ENCODE data around the gene USP2. TPM values are rescaled to one million over a fixed set of nuclear protein-coding genes. Genes with fewer than 3 reads are reported as not detected.
A peak's percentile ranks its signal among the peaks of the same experiment; 100 is the strongest.

The USP2 gene
- total RNA-seq, 4 donors from 2014 or later: 2.5 to 61.8 (median 32.2) TPM

GRCh38 chr11:119343726-119344125 lies 37.8 kb downstream of the USP2 start:
- DNase-seq: no peak
- H3K4me3 ChIP-seq: no peak overlapping the region
- H3K9me3 ChIP-seq: no peaks in the 10 kb centered on the region
- no peak overlapping the region for H3K27ac ChIP-seq
- peaks cover 0 to 5% of the 10 kb centered on the region in 2 donors for H3K27me3 ChIP-seq
- TF ChIP-seq CTCF (IDR thresholded peaks at IDR 0.05): no peak
- no peak for TF ChIP-seq POLR2A (IDR thresholded peaks at IDR 0.05)
- H3K4me1 ChIP-seq: peaks cover 3 to 30% (median 15%) of the 10 kb centered on the region in 4 donors
- H3K36me3 ChIP-seq: no peaks in the 10 kb centered on the region

GRCh38 chr11:119342362-119343130 lies 38.9 kb downstream of the USP2 start:
- Histone ChIP-seq H3K4me3 (no peak overlapping the region), H3K36me3 (no peaks in the 10 kb centered on the region), H3K9me3 (no peaks in the 10 kb centered on the region), H3K27me3 (peaks cover 0 to 5% of the 10 kb centered on the region in 2 donors), H3K4me1 (peaks cover 3 to 42% (median 17%) of the 10 kb centered on the region in 4 donors), H3K27ac (no peak overlapping the region)
- TF ChIP-seq POLR2A (IDR thresholded peaks at IDR 0.05) (no peak), CTCF (IDR thresholded peaks at IDR 0.05) (no peak)
- no peak for DNase-seq

GRCh38 chr11:119342023-119342300 lies 39.5 kb downstream of the USP2 start:
- Histone ChIP-seq H3K36me3 (no peaks in the 10 kb centered on the region), H3K4me3 (no peak overlapping the region), H3K9me3 (no peaks in the 10 kb centered on the region), H3K4me1 (peaks cover 3 to 48% (median 17%) of the 10 kb centered on the region in 4 donors), H3K27me3 (peaks cover 0 to 5% of the 10 kb centered on the region in 2 donors), H3K27ac (no peak overlapping the region)
- DNase-seq: no peak
- TF ChIP-seq POLR2A (IDR thresholded peaks at IDR 0.05): no peak
- no peak for TF ChIP-seq CTCF (IDR thresholded peaks at IDR 0.05)

- peak in 1 of 3 donors; percentile 52 for DNase-seq
- Histone ChIP-seq H3K4me1 (peaks cover 3 to 53% (median 17%) of the 10 kb centered on the region in 4 donors), H3K9me3 (no peaks in the 10 kb centered on the region), H3K4me3 (no peak overlapping the region), H3K27me3 (peaks cover 0 to 5% of the 10 kb centered on the region in 2 donors), H3K27ac (peak overlapping the region in 3 of 4 donors; percentile 71 to 90 (median 78)), H3K36me3 (no peaks in the 10 kb centered on the region)
- TF ChIP-seq CTCF (IDR thresholded peaks at IDR 0.05) (no peak), POLR2A (IDR thresholded peaks at IDR 0.05) (no peak)
Measured at GRCh38 chr11:119341222-119342022, 40.1 kb downstream of the USP2 start.

- Histone ChIP-seq H3K27ac (peak within 1 kb of the TSS; percentile 63 to 90 (median 74)), H3K9me3 (no peaks in the 10 kb centered on the region), H3K36me3 (no peaks in the 10 kb centered on the region), H3K4me1 (peaks cover 3 to 61% (median 17%) of the 10 kb centered on the region in 4 donors), H3K27me3 (peaks cover 0 to 5% of the 10 kb centered on the region in 2 donors), H3K4me3 (peak within 1 kb of the TSS; percentile 36 to 59 (median 48))
- TF ChIP-seq CTCF (IDR thresholded peaks at IDR 0.05) (no peak), POLR2A (IDR thresholded peaks at IDR 0.05) (no peak)
- DNase-seq: peak in 2 of 3 donors; percentile 69 to 71
Measured at GRCh38 chr11:119340335-119341221, 40.9 kb downstream of the USP2 start, which contains the start of gene C1QTNF5. Gene C1QTNF5, minus strand, starts transcription at chr11:119340883. Its CDS starts 486 bp downstream, at chr11:119340397.
